Lower leg skin (tissue), 3 donors: ENCODE measurements around the gene RAF1.

Experiments used
- CTCF ChIP-seq, 3 donors: fragments of 450-650 bp; IDR thresholded peaks; one replicate each; pipeline ENCODE4 v1.5.1; 2016; ENCODE audit warnings: antibody characterized with exemption in 3 of 3, mild to moderate bottlenecking in 3 of 3, moderate library complexity in 2 of 3
- POLR2A ChIP-seq, 2 donors: fragments of 450-650 bp; IDR thresholded peaks; one replicate each; pipeline ENCODE4 v1.6.1; 2016 to 2017; ENCODE audit warnings: antibody characterized with exemption in 2 of 2, mild to moderate bottlenecking in 1 of 2, moderate library complexity in 1 of 2

GRCh38 chr3:12709334-12709733 is 45.4 kb upstream of the RAF1 start:
- no peak for TF ChIP-seq POLR2A (IDR thresholded peaks at IDR 0.05)
- no peak for TF ChIP-seq CTCF (IDR thresholded peaks at IDR 0.05)
